Neural progenitor cell (in vitro differentiated cells): ENCODE measurements around the gene LRRC40. TPM values are rescaled to one million over a fixed set of nuclear protein-coding genes. Genes with fewer than 3 reads are reported as not detected.
"Not testable (repeated sequence)": the region's sequence is repeated elsewhere in the genome, so short reads cannot be mapped to it uniquely, and the experiment has no call there.

ENCODE experiments used
- DNase-seq: peaks from one replicate; pipeline ENCODE4 v3.0.0-alpha.2; 2016; ENCODE audit warnings: low spot score
- H2AFZ ChIP-seq: fragments of 200-600 bp; sonication (generic); replicated peaks from 2 replicates; pipeline ENCODE4 v1.6.1; 2016; ENCODE audit warnings: antibody characterized with exemption
- H3F3A ChIP-seq: fragments of 200-600 bp; sonication (generic); 2 replicates; pipeline ENCODE4 v1.6.1; 2016; ENCODE audit warnings: antibody characterized with exemption, low read depth
- H3K27ac ChIP-seq: fragments of 200-600 bp; sonication (generic); 2 replicates; pipeline ENCODE4 v1.5.1; 2016; ENCODE audit warnings: mild to moderate bottlenecking
- H3K27me3 ChIP-seq: fragments of 200-600 bp; sonication (generic); 2 replicates; pipeline ENCODE4 v1.6.1; 2016; ENCODE audit warnings: mild to moderate bottlenecking, moderate library complexity
- H3K36me3 ChIP-seq: fragments of 200-600 bp; sonication (generic); 2 replicates; pipeline ENCODE4 v1.5.1; 2016
- H3K4me1 ChIP-seq: fragments of 200-600 bp; sonication (generic); 2 replicates; pipeline ENCODE4 v1.6.1; 2016; ENCODE audit warnings: mixed run types
- H3K4me2 ChIP-seq: fragments of 200-600 bp; sonication (generic); 2 replicates; pipeline ENCODE4 v1.6.1; 2016
- H3K4me3 ChIP-seq: fragments of 200-600 bp; sonication (generic); 2 replicates; pipeline ENCODE4 v1.5.1; 2016
- H3K79me2 ChIP-seq: fragments of 200-600 bp; sonication (generic); 2 replicates; pipeline ENCODE4 v1.6.1; 2016; ENCODE audit warnings: low read depth
- H3K9ac ChIP-seq: fragments of 200-600 bp; sonication (generic); 2 replicates; pipeline ENCODE4 v1.6.1; 2016
- H3K9me3 ChIP-seq: fragments of 200-600 bp; sonication (generic); 2 replicates; pipeline ENCODE4 v1.5.1; 2016; ENCODE audit warnings: low read depth
- H4K20me1 ChIP-seq: fragments of 200-600 bp; sonication (generic); 2 replicates; pipeline ENCODE4 v1.6.1; 2016; ENCODE audit warnings: low read depth
- H3K27ac Mint-ChIP-seq: 3 replicates; pipeline ENCODE4 v1.8.0; 2021; ENCODE audit warnings: mixed read lengths
- H3K27me3 Mint-ChIP-seq: 2 replicates; pipeline ENCODE4 v1.8.0; 2022; ENCODE audit warnings: low read depth, mild to moderate bottlenecking, inconsistent platforms, moderate library complexity, mixed read lengths; ENCODE audit not compliant: insufficient read depth
- H3K36me3 Mint-ChIP-seq: 3 replicates; pipeline ENCODE4 v1.8.0; 2021; ENCODE audit warnings: mixed read lengths
- H3K4me1 Mint-ChIP-seq: 3 replicates; pipeline ENCODE4 v1.8.0; 2021; ENCODE audit warnings: mixed read lengths
- H3K4me3 Mint-ChIP-seq: 3 replicates; pipeline ENCODE4 v1.8.0; 2021; ENCODE audit warnings: mild to moderate bottlenecking, moderate library complexity, mixed read lengths
- H3K9me3 Mint-ChIP-seq: 3 replicates; pipeline ENCODE4 v1.8.0; 2020; ENCODE audit warnings: mixed read lengths
- CTCF ChIP-seq: fragments of 200-600 bp; sonication (generic); IDR thresholded peaks from 2 replicates; pipeline ENCODE4 v1.5.1; 2017; ENCODE audit warnings: antibody characterized with exemption, mild to moderate bottlenecking
- EZH2 ChIP-seq: fragments of 200-600 bp; sonication (generic); IDR thresholded peaks from 2 replicates; pipeline ENCODE4 v1.6.1; 2017; ENCODE audit warnings: antibody characterized with exemption, mild to moderate bottlenecking, moderate library complexity
- EZH2phosphoT487 ChIP-seq: fragments of 200-600 bp; sonication (generic); IDR thresholded peaks from 2 replicates; pipeline ENCODE4 v1.6.1; 2017; ENCODE audit warnings: antibody characterized with exemption
- total RNA-seq: library from RNA; depleted of rRNA; stranded (reverse); fragments of >200 nt; gene quantifications from 2 replicates; pipeline ENCODE4 v1.2.3, GENCODE V29; 2015; ENCODE audit warnings: low replicate concordance

LRRC40 gene
- total RNA-seq, 1 donor from 2014 or later, result 88.1 TPM

GRCh38 chr1:70190180-70190579 is 15.2 kb downstream of the LRRC40 start:
- peaks cover 3% of the 10 kb centered on the region for H3K36me3 Mint-ChIP-seq
- peaks cover 50% of the 10 kb centered on the region for H3K79me2 ChIP-seq

GRCh38 chr1:70188522-70188921 is 16.9 kb downstream of the LRRC40 start:
- no peak for TF ChIP-seq EZH2
- TF ChIP-seq EZH2phosphoT487, result no peak
- TF ChIP-seq CTCF, result no peak
- peaks cover 3% of the 10 kb centered on the region for H3K36me3 Mint-ChIP-seq

More at GRCh38 chr1:70190180-70190579, 15.2 kb downstream of the LRRC40 start:
- no peak overlapping the region for H3K4me3 ChIP-seq
- H3K4me1 ChIP-seq, result no peaks in the 10 kb centered on the region
- H3F3A ChIP-seq, result no peaks in the 10 kb centered on the region
- no peak overlapping the region for H3K9ac ChIP-seq
- no peaks in the 10 kb centered on the region for H3K9me3 ChIP-seq
- H2AFZ ChIP-seq, result no peak overlapping the region
- H3K4me1 Mint-ChIP-seq, result no peaks in the 10 kb centered on the region
- H3K27me3 Mint-ChIP-seq, result no peaks in the 10 kb centered on the region
- H3K36me3 ChIP-seq, result no peaks in the 10 kb centered on the region
- H3K4me2 ChIP-seq, result no peak overlapping the region
- no peak overlapping the region for H3K4me3 Mint-ChIP-seq
- no peak overlapping the region for H3K27ac Mint-ChIP-seq
- no peak for TF ChIP-seq EZH2phosphoT487
- TF ChIP-seq EZH2, result no peak
- no peak for TF ChIP-seq CTCF
- DNase-seq, result no peak
- no peaks in the 10 kb centered on the region for H3K9me3 Mint-ChIP-seq
- H3K27ac ChIP-seq, result no peak overlapping the region
- H3K27me3 ChIP-seq, result no peaks in the 10 kb centered on the region
- H4K20me1 ChIP-seq, result peaks cover 11% of the 10 kb centered on the region

GRCh38 chr1:70185181-70185580 is 20.2 kb downstream of the LRRC40 start:
- H3K36me3 ChIP-seq, H3K4me2 ChIP-seq, H3K79me2 ChIP-seq, H3K4me1 ChIP-seq, H3K36me3 Mint-ChIP-seq, H3K9ac ChIP-seq, H3K27ac Mint-ChIP-seq, DNase-seq, H3K27me3 ChIP-seq, H4K20me1 ChIP-seq, H3K9me3 ChIP-seq, H3K4me3 ChIP-seq, H3K4me1 Mint-ChIP-seq, H3F3A ChIP-seq, H3K27ac ChIP-seq, H3K9me3 Mint-ChIP-seq, H2AFZ ChIP-seq, H3K4me3 Mint-ChIP-seq, H3K27me3 Mint-ChIP-seq: not testable (repeated sequence)

More at GRCh38 chr1:70188522-70188921, 16.9 kb downstream of the LRRC40 start:
- no peak overlapping the region for H2AFZ ChIP-seq
- H3K4me2 ChIP-seq, result no peak overlapping the region
- DNase-seq, result no peak
- no peak overlapping the region for H3K4me3 Mint-ChIP-seq
- peaks cover 34% of the 10 kb centered on the region for H3K79me2 ChIP-seq
- H3K9ac ChIP-seq, result no peak overlapping the region
- H3K36me3 ChIP-seq, result no peaks in the 10 kb centered on the region
- no peaks in the 10 kb centered on the region for H3F3A ChIP-seq
- no peak overlapping the region for H3K4me3 ChIP-seq
- no peaks in the 10 kb centered on the region for H3K9me3 ChIP-seq
- no peaks in the 10 kb centered on the region for H3K4me1 Mint-ChIP-seq
- no peaks in the 10 kb centered on the region for H3K9me3 Mint-ChIP-seq
- H3K27me3 ChIP-seq, result no peaks in the 10 kb centered on the region
- H4K20me1 ChIP-seq, result peaks cover 11% of the 10 kb centered on the region
- H3K27me3 Mint-ChIP-seq, result no peaks in the 10 kb centered on the region
- H3K27ac Mint-ChIP-seq, result no peak overlapping the region
- no peak overlapping the region for H3K27ac ChIP-seq
- no peaks in the 10 kb centered on the region for H3K4me1 ChIP-seq

- Mint-ChIP-seq H3K27me3 (no peaks in the 10 kb centered on the region), H3K27ac (no peak overlapping the region), H3K9me3 (no peaks in the 10 kb centered on the region), H3K4me1 (peaks cover 4% of the 10 kb centered on the region), H3K4me3 (no peak overlapping the region), H3K36me3 (peaks cover 10% of the 10 kb centered on the region)
- peaks cover 12% of the 10 kb centered on the region for H3K36me3 ChIP-seq
- no peak overlapping the region for H3K27ac ChIP-seq
- H3K9ac ChIP-seq, result no peak overlapping the region
- no peak for DNase-seq
- no peak for TF ChIP-seq CTCF
- no peak for TF ChIP-seq EZH2phosphoT487
- no peak for TF ChIP-seq EZH2
- no peak overlapping the region for H3K4me2 ChIP-seq
- no peak overlapping the region for H2AFZ ChIP-seq
- H3K27me3 ChIP-seq, result no peaks in the 10 kb centered on the region
- H3K79me2 ChIP-seq, result no peaks in the 10 kb centered on the region
- H3K9me3 ChIP-seq, result no peaks in the 10 kb centered on the region
- no peaks in the 10 kb centered on the region for H4K20me1 ChIP-seq
- no peak overlapping the region for H3K4me3 ChIP-seq
- no peaks in the 10 kb centered on the region for H3F3A ChIP-seq
- H3K4me1 ChIP-seq, result no peaks in the 10 kb centered on the region
Observed at GRCh38 chr1:70171512-70171911, 33.9 kb downstream of the LRRC40 start.
